ENCODE data around the gene TRPM2. TPM values are rescaled to one million over a fixed set of nuclear protein-coding genes. Genes with fewer than 3 reads are reported as not detected.
"Not testable (repeated sequence)": the region's sequence is repeated elsewhere in the genome, so short reads cannot be mapped to it uniquely, and the experiment has no call there.

TRPM2 gene
- total RNA-seq, 1 donor from 2014 or later, result 0.07 TPM

- Mint-ChIP-seq H3K36me3 (no peaks in the 10 kb centered on the region), H3K9me3 (no peaks in the 10 kb centered on the region), H3K27me3 (no peaks in the 10 kb centered on the region), H3K4me3 (peak overlapping the region; percentile 85), H3K4me1 (ENCODE audit: unreplicated experiment) (peaks cover 20% of the 10 kb centered on the region), H3K27ac (peak overlapping the region; percentile 87)
- no peak for DNase-seq (ENCODE audit: extremely low spot score, unreplicated experiment)
- peak; percentile 56 for TF ChIP-seq CTCF (conservative IDR thresholded peaks at IDR 0.05)
Observed at GRCh38 chr21:44337941-44338895, 15.2 kb upstream of the TRPM2 start.

- TF ChIP-seq CTCF (conservative IDR thresholded peaks at IDR 0.05), result no peak
- Mint-ChIP-seq H3K9me3 (no peaks in the 10 kb centered on the region), H3K27me3 (no peaks in the 10 kb centered on the region), H3K4me1 (ENCODE audit: unreplicated experiment) (peaks cover 20% of the 10 kb centered on the region), H3K36me3 (no peaks in the 10 kb centered on the region), H3K27ac (peak within 1 kb of the TSS; percentile 98), H3K4me3 (peak within 1 kb of the TSS; percentile 93)
- peak; percentile 96 for DNase-seq (ENCODE audit: extremely low spot score, unreplicated experiment)
Observed at GRCh38 chr21:44338971-44339910, 14.2 kb upstream of the TRPM2 start, which contains the start of gene CFAP410. Gene CFAP410 (minus strand): TSS chr21:44339390. CDS start chr21:44339194, 196 bp downstream.

- Mint-ChIP-seq H3K27ac (peak overlapping the region; percentile 23), H3K4me1 (ENCODE audit: unreplicated experiment) (peaks cover 20% of the 10 kb centered on the region), H3K4me3 (peak overlapping the region; percentile 28)
- not testable (repeated sequence) for DNase-seq (ENCODE audit: extremely low spot score, unreplicated experiment); H3K9me3 Mint-ChIP-seq; H3K27me3 Mint-ChIP-seq; H3K36me3 Mint-ChIP-seq
Observed at GRCh38 chr21:44341726-44342458, 11.5 kb upstream of the TRPM2 start.

- not testable (repeated sequence) for H3K4me1 Mint-ChIP-seq (ENCODE audit: unreplicated experiment); H3K4me3 Mint-ChIP-seq; H3K27me3 Mint-ChIP-seq; H3K27ac Mint-ChIP-seq; H3K36me3 Mint-ChIP-seq; H3K9me3 Mint-ChIP-seq; DNase-seq (ENCODE audit: extremely low spot score, unreplicated experiment)
Observed at GRCh38 chr21:44342981-44343380, 10.4 kb upstream of the TRPM2 start.

- DNase-seq (ENCODE audit: extremely low spot score, unreplicated experiment), result no peak
- Mint-ChIP-seq H3K4me3 (no peak overlapping the region), H3K36me3 (no peaks in the 10 kb centered on the region), H3K27me3 (no peaks in the 10 kb centered on the region), H3K9me3 (no peaks in the 10 kb centered on the region), H3K4me1 (ENCODE audit: unreplicated experiment) (peaks cover 6% of the 10 kb centered on the region), H3K27ac (no peak overlapping the region)
- TF ChIP-seq CTCF (conservative IDR thresholded peaks at IDR 0.05), result no peak
Observed at GRCh38 chr21:44344541-44345183, 8.8 kb upstream of the TRPM2 start.

GRCh38 chr21:44345495-44345894 is 7.9 kb upstream of the TRPM2 start:
- TF ChIP-seq CTCF (conservative IDR thresholded peaks at IDR 0.05), result no peak
- Mint-ChIP-seq H3K27me3 (no peaks in the 10 kb centered on the region), H3K4me1 (ENCODE audit: unreplicated experiment) (peaks cover 3% of the 10 kb centered on the region), H3K9me3 (no peaks in the 10 kb centered on the region), H3K36me3 (no peaks in the 10 kb centered on the region), H3K4me3 (no peak overlapping the region), H3K27ac (no peak overlapping the region)
- DNase-seq (ENCODE audit: extremely low spot score, unreplicated experiment), result no peak
